Measurements from ENCODE around the gene TMEM52. TPM values are rescaled to one million over a fixed set of nuclear protein-coding genes. Genes with fewer than 3 reads are reported as not detected.

TMEM52 gene
- total and polyA plus RNA-seq, 2 of the 13 experiments (the other 11 are each of a cell fraction or from before 2014, with no cell fraction given) = 13.2 to 18.7 TPM

- TF ChIP-seq BRF2 (CRISPR knock-in tag; IDR thresholded peaks at IDR 0.05) (no peak), ZBTB40 (IDR thresholded peaks at IDR 0.05) (no peak), ZBTB40 (CRISPR knock-in tag; IDR thresholded peaks at IDR 0.05) (no peak), ZNF605 (CRISPR knock-in tag; IDR thresholded peaks at IDR 0.05) (no peak), XRCC5 (optimal IDR thresholded peaks at IDR 0.05; ENCODE audit: low read length) (peak; percentile 97), DMTF1 (CRISPR knock-in tag; IDR thresholded peaks at IDR 0.05) (no peak), RFX5 (IDR thresholded peaks at IDR 0.05; ENCODE audit: low read depth, low read length) (0 out of 2 replicates have a peak, but pooled peaks have one; percentile 25), GLI4 (CRISPR knock-in tag; IDR thresholded peaks at IDR 0.05; ENCODE audit: borderline replicate concordance) (no peak), KLF6 (CRISPR knock-in tag; IDR thresholded peaks at IDR 0.05) (no peak), ZBTB2 (CRISPR knock-in tag; IDR thresholded peaks at IDR 0.05; ENCODE audit: low read depth) (no peak), KDM5B (CRISPR knock-in tag; IDR thresholded peaks at IDR 0.05; ENCODE audit: borderline replicate concordance) (no peak), TAF15 (IDR thresholded peaks at IDR 0.05; ENCODE audit: low read depth, low read length, poor library complexity, severe bottlenecking) (no peak), CBX2 (IDR thresholded peaks at IDR 0.05; ENCODE audit: low read depth, low read length) (no peak), CBX2 (CRISPR knock-in tag; IDR thresholded peaks at IDR 0.05; ENCODE audit: low read depth) (no peak)
Observed at GRCh38 chr1:1906185-1907097, 12.6 kb downstream of the TMEM52 start (continued).
